Endodermal cell (in vitro differentiated cells): ENCODE results near the gene ACTRT2. TPM values are rescaled to one million over a fixed set of nuclear protein-coding genes. Genes with fewer than 3 reads are reported as not detected.

Experiments used
- DNase-seq: peaks from one replicate; pipeline ENCODE4 v3.0.0-alpha.2; 2017
- H3K27ac ChIP-seq: 2 replicates; pipeline ENCODE4 v1.5.1; 2013; ENCODE audit warnings: mild to moderate bottlenecking, low read depth, low read length, moderate library complexity
- H3K27me3 ChIP-seq: 2 replicates; pipeline ENCODE4 v1.6.1; 2013; ENCODE audit warnings: mild to moderate bottlenecking, low read length, moderate library complexity; ENCODE audit not compliant: insufficient read depth, control insufficient read depth, poor library complexity, severe bottlenecking
- H3K36me3 ChIP-seq: 2 replicates; pipeline ENCODE4 v1.7.0; 2013; ENCODE audit warnings: mild to moderate bottlenecking, low read length, moderate library complexity; ENCODE audit not compliant: control insufficient read depth, insufficient read depth
- H3K4me1 ChIP-seq: one replicate; pipeline ENCODE4 v1.7.0; 2013; ENCODE audit warnings: low read length; ENCODE audit not compliant: control insufficient read depth, insufficient read depth
- H3K4me3 ChIP-seq: 2 replicates; pipeline ENCODE4 v1.5.1; 2013; ENCODE audit warnings: mild to moderate bottlenecking, low read length, moderate library complexity
- H3K9ac ChIP-seq: 2 replicates; pipeline ENCODE4 v1.6.1; 2013; ENCODE audit warnings: mild to moderate bottlenecking, low read length, moderate library complexity; ENCODE audit not compliant: poor library complexity, severe bottlenecking; ENCODE audit errors: extremely low read depth
- H3K9me3 ChIP-seq: 2 replicates; pipeline ENCODE4 v1.6.1; 2013; ENCODE audit warnings: mild to moderate bottlenecking, low read length, moderate library complexity; ENCODE audit not compliant: control insufficient read depth
- H3K27ac Mint-ChIP-seq: 2 replicates; pipeline ENCODE4 v1.8.0; 2020; ENCODE audit warnings: mixed read lengths
- H3K27me3 Mint-ChIP-seq: 2 replicates; pipeline ENCODE4 v1.8.0; 2021; ENCODE audit warnings: mild to moderate bottlenecking, mixed read lengths; ENCODE audit not compliant: insufficient read depth
- H3K36me3 Mint-ChIP-seq: 2 replicates; pipeline ENCODE4 v1.8.0; 2020; ENCODE audit warnings: low read depth, mixed read lengths
- H3K4me1 Mint-ChIP-seq: 2 replicates; pipeline ENCODE4 v1.8.0; 2020; ENCODE audit warnings: mixed read lengths
- H3K4me3 Mint-ChIP-seq: 2 replicates; pipeline ENCODE4 v1.8.0; 2020; ENCODE audit warnings: mild to moderate bottlenecking, moderate library complexity, mixed read lengths
- H3K9me3 Mint-ChIP-seq: 2 replicates; pipeline ENCODE4 v1.8.0; 2020; ENCODE audit warnings: mild to moderate bottlenecking, mixed read lengths
- CTCF ChIP-seq: fragments of 200-600 bp; sonication (generic); conservative IDR thresholded peaks from 2 replicates; pipeline ENCODE4 v1.5.0; 2021; ENCODE audit warnings: antibody characterized with exemption, mild to moderate bottlenecking
- WGBS, 2 experiments: methylation state at CpG; one replicate each; pipeline versions ENCODE4 v1.1.5 to v1.1.7; 2013; ENCODE audit warnings: missing lambda C conversion rate in 2 of 2, mixed read lengths in 1 of 2; ENCODE audit not compliant: insufficient coverage in 1 of 2, insufficient read length in 1 of 2; 5-methylcytosine and 5-hydroxymethylcytosine counted together
- long read RNA-seq, 4 experiments: library from polyadenylated mRNA in 2 of 4; library from RNA in 1 of 4; library from capped mRNA in 1 of 4; stranded (forward) in 3 of 4; unstranded in 1 of 4; transcript quantifications; one replicate each; pipeline ENCODE4 v2.0.0, GENCODE V29; 2020 to 2021; ENCODE audit warnings: inconsistent platforms in 1 of 4
- polyA plus RNA-seq, 2 experiments: library from polyadenylated mRNA; stranded (reverse); fragments of 50-300 nt; gene quantifications; one replicate each; pipeline ENCODE4 v1.2.3, GENCODE V29; 2013
- total RNA-seq, 2 donors: library from RNA; stranded (reverse); fragmentation: NEBNext Ultra II Directional in 1 of 2; extraction: Animal tissue kit (Norgen Biotek cat#: 25700) in 1 of 2; gene quantifications; 2 replicates in 1 of 2; 3 replicates in 1 of 2; pipeline ENCODE4 v1.2.1, GENCODE V29; 2021

ACTRT2 gene
- total RNA-seq, result not detected
- polyA plus RNA-seq (2013, experiment 1 of 2), result not detected
- polyA plus RNA-seq (2013, experiment 2 of 2), result not detected
- long read RNA-seq, experiment 1, result 0 reads
- long read RNA-seq, experiment 2, result 0 reads
- long read RNA-seq, experiment 3, partial matches to known transcripts, result 0 of 1 reads
- long read RNA-seq, experiment 3, other reads (novel, unspliced or antisense), result 0 of 1 reads
- long read RNA-seq, experiment 4, result 0 reads

GRCh38 chr1:3021233-3021671 is at the start of gene ACTRT2:
Gene ACTRT2 (plus strand): TSS chr1:3021467. CDS start chr1:3021687, 220 bp downstream.
- no peak within 1 kb of the TSS for H3K27ac ChIP-seq
- Mint-ChIP-seq H3K4me1 (no peaks in the 10 kb centered on the region), H3K9me3 (peaks cover 64% of the 10 kb centered on the region), H3K36me3 (no peaks in the 10 kb centered on the region), H3K27ac (no peak within 1 kb of the TSS), H3K27me3 (no peaks in the 10 kb centered on the region), H3K4me3 (no peak within 1 kb of the TSS)
- no peak within 1 kb of the TSS for H3K9ac ChIP-seq
- H3K4me1 ChIP-seq, result no peaks in the 10 kb centered on the region
- H3K9me3 ChIP-seq, result peaks cover 12% of the 10 kb centered on the region
- WGBS, 2 experiments, result 55 to 72% methylated on average over 2 to 8 of the region's 8 CpGs
- no peak for TF ChIP-seq CTCF
- no peaks in the 10 kb centered on the region for H3K27me3 ChIP-seq
- no peaks in the 10 kb centered on the region for H3K36me3 ChIP-seq
- no peak within 1 kb of the TSS for H3K4me3 ChIP-seq
- DNase-seq, result no peak

GRCh38 chr1:2971609-2972008 is 49.7 kb upstream of the ACTRT2 start:
- Mint-ChIP-seq H3K36me3 (peaks cover 3% of the 10 kb centered on the region), H3K4me3 (no peak overlapping the region), H3K4me1 (no peaks in the 10 kb centered on the region), H3K27ac (no peak overlapping the region), H3K27me3 (no peaks in the 10 kb centered on the region), H3K9me3 (peaks cover 82% of the 10 kb centered on the region)
- Histone ChIP-seq H3K36me3 (no peaks in the 10 kb centered on the region), H3K4me3 (no peak overlapping the region), H3K27me3 (no peaks in the 10 kb centered on the region), H3K9me3 (no peaks in the 10 kb centered on the region), H3K4me1 (no peaks in the 10 kb centered on the region), H3K27ac (no peak overlapping the region), H3K9ac (no peak overlapping the region)
- DNase-seq, result no peak
- TF ChIP-seq CTCF, result no peak
- 77 to 83% methylated on average over 2 to 9 of the region's 9 CpGs for WGBS, 2 experiments

GRCh38 chr1:2972011-2972878 is 49.0 kb upstream of the ACTRT2 start:
- DNase-seq, result peak; percentile 13
- Histone ChIP-seq H3K27me3 (no peaks in the 10 kb centered on the region), H3K36me3 (no peaks in the 10 kb centered on the region), H3K9me3 (peaks cover under 1% of the 10 kb centered on the region), H3K9ac (no peak overlapping the region), H3K27ac (no peak overlapping the region), H3K4me3 (no peak overlapping the region), H3K4me1 (no peaks in the 10 kb centered on the region)
- H3K9me3 Mint-ChIP-seq, result peaks cover 82% of the 10 kb centered on the region
- H3K36me3 Mint-ChIP-seq, result peaks cover 3% of the 10 kb centered on the region
- no peak for TF ChIP-seq CTCF
- no peak overlapping the region for H3K27ac Mint-ChIP-seq
- H3K4me3 Mint-ChIP-seq, result no peak overlapping the region
- WGBS, 2 experiments, result 85 to 86% methylated on average over 19 to 26 of the region's 27 CpGs
- H3K4me1 Mint-ChIP-seq, result no peaks in the 10 kb centered on the region
- H3K27me3 Mint-ChIP-seq, result no peaks in the 10 kb centered on the region
